AG04450 (cell line): ENCODE measurements around the gene FERMT3. TPM values are rescaled to one million over a fixed set of nuclear protein-coding genes. Genes with fewer than 3 reads are reported as not detected.

ENCODE experiments used
- CTCF ChIA-PET: fragments of 300-600, 350-600 bp; formaldehyde crosslinking; extraction: SDS; loops from one replicate; lab custom pipeline; 2022; ENCODE audit warnings: antibody characterized with exemption, inconsistent platforms; lab: Charles Lee
- POLR2A ChIA-PET: fragments of 350-600 bp; formaldehyde crosslinking; extraction: SDS; loops from one replicate; lab custom pipeline; 2021; ENCODE audit warnings: antibody characterized with exemption, inconsistent platforms; lab: Yijun Ruan, JAX
- DNase-seq: peaks from one replicate; pipeline ENCODE4 v3.0.0-alpha.2; 2011; ENCODE audit warnings: low read depth, low spot score
- H3K27ac ChIP-seq: one replicate; pipeline ENCODE4 v1.5.1; 2012; ENCODE audit warnings: low read depth, low read length, control low read depth
- H3K27me3 ChIP-seq: one replicate; pipeline ENCODE4 v1.6.0; 2012; ENCODE audit warnings: low read length; ENCODE audit not compliant: control insufficient read depth, insufficient read depth
- H3K4me3 ChIP-seq: 2 replicates; pipeline ENCODE4 v1.5.1; 2011; ENCODE audit warnings: mild to moderate bottlenecking, low read depth, low read length, control low read depth
- H3K9me3 ChIP-seq: 2 replicates; pipeline ENCODE4 v1.5.1; 2012; ENCODE audit warnings: low read length; ENCODE audit not compliant: control insufficient read depth, insufficient read depth
- polyA plus RNA-seq: library from polyadenylated mRNA; depleted of rRNA; stranded (reverse); fragments of >200 nt; gene quantifications from 2 replicates; pipeline ENCODE4 v1.2.3, GENCODE V29; 2011
- TF ChIP-seq, protein P1 (sequence below): IDR thresholded peaks from 2 replicates; pipeline ENCODE4 v1.5.1; 2011; ENCODE audit warnings: low read depth, low read length, control low read depth, inconsistent platforms

The FERMT3 gene
- polyA plus RNA-seq, 1 experiment: 0.38 TPM

DNA sequence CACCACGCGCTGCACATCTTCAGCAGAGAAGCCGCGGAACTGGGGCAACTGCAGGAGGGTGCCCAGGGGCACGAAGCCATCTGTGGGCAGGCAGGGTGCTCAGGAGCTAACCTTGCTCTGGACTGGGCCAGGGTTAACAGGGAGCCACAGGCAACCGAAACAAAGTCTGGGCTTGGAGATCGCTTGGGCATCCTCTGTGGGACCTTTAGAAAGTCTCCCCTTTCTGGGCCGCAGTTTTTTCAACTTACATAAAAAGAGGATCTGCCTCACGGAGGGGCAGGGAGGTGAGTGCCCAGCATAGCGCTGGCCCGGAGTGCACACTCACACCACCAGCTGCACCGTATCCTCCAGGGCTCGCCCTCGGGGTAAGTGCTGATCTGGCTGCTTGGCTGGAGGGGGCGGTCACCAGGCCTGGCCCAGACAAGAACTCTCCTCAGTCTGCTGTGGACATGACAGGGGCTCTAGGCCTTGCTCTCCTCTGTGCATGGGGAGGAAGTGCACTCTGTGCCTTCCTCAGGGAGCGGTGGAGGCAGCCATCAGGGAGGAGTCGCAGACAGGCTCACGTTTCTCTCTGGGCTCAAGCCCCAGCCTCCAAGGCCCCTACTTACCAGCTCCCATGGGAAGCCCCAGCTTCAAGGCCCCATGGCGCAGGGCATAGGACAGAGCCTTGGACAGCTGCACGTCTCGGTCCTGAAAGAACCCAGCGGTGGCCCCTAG is 18.5 kb downstream of the FERMT3 start:
- H3K9me3 ChIP-seq: no peaks in the 10 kb centered on the region; the same call in 1 of the 2 replicates
- no peak overlapping the region for H3K27ac ChIP-seq
- ChIA-PET POLR2A (interaction anchor here (0.5 to 2.2 kb wide), 5 partner anchors 8 to 40 kb away, joined by 4 to 8 read pairs (median 6); partner anchors contain the start of gene STIP1), CTCF (interaction anchor here (2.1 to 3.8 kb wide), 2 partner anchors 20 to 76 kb away, joined by 6 to 13 read pairs; partner anchors contain the start of gene CATSPERZ)
- no peak for DNase-seq
- no peaks in the 10 kb centered on the region for H3K27me3 ChIP-seq
- peak overlapping the region; percentile 89 for H3K4me3 ChIP-seq
- TF ChIP-seq, protein P1, sequence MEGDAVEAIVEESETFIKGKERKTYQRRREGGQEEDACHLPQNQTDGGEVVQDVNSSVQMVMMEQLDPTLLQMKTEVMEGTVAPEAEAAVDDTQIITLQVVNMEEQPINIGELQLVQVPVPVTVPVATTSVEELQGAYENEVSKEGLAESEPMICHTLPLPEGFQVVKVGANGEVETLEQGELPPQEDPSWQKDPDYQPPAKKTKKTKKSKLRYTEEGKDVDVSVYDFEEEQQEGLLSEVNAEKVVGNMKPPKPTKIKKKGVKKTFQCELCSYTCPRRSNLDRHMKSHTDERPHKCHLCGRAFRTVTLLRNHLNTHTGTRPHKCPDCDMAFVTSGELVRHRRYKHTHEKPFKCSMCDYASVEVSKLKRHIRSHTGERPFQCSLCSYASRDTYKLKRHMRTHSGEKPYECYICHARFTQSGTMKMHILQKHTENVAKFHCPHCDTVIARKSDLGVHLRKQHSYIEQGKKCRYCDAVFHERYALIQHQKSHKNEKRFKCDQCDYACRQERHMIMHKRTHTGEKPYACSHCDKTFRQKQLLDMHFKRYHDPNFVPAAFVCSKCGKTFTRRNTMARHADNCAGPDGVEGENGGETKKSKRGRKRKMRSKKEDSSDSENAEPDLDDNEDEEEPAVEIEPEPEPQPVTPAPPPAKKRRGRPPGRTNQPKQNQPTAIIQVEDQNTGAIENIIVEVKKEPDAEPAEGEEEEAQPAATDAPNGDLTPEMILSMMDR: no peak

DNA sequence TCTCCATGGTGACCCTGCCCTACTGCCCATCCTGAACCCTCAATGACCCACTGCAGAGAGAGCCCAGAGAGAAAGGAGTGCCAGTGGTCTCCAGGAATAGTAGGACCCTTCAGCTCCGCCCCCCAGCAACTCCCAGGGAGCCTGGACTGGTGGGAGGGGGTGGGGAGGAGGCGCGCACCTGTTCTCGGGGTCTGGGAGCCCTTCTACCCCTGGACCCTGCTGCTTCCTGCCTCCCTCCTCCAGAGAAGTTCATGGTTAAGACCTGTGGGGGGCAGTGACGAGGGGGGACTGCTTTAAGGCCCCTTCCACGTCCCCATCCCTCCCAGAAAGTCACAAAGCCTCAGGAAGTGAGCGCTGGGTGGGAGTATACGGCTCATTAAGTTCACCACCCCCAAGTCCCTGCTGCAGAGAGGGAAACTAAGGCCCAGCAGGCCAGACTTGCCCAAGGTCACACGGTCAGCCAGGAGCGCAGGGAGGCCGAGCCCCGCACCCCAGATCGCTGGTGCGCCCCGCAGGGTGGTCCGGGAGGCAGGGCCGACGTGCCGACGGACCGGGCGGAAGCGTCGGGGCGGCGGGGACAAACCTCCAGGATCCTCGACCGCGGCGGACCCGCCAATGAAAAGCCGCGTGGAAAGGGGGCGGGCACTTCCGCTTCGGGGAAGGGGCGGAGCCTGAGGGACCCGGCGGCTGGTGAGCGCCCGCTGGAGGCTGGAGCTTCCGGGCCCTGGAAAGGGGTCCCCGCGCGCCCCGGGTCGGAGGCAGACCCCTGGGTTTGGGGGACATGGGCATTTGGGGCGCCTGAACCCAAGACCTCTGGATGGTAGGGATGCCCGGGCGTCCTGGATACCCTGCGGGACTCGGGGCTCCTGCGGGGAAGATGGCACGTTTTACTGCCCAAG is 19.3 kb downstream of the FERMT3 start, which contains the start of the genes NUDT22 and TRPT1:
TSS of gene NUDT22 (plus strand) at position 667 of the 899 bp plus-strand sequence. CDS start 379 bp downstream, outside the sequence.
TSS of gene TRPT1 (minus strand) at position 579 of the 899 bp plus-strand sequence. CDS start at position 253, 326 bp downstream.
- Histone ChIP-seq H3K9me3 (no peaks in the 10 kb centered on the region; the same call in 1 of the 2 replicates), H3K4me3 (peak within 1 kb of the TSS; percentile 89), H3K27ac (peak within 1 kb of the TSS; percentile 21), H3K27me3 (no peaks in the 10 kb centered on the region)
- POLR2A ChIA-PET: interaction anchor here (0.6 to 2.2 kb wide), 7 partner anchors 11 to 79 kb away, joined by 3 to 8 read pairs (median 5); partner anchors contain the start of gene STIP1
- peak; percentile 27 for DNase-seq
- CTCF ChIA-PET: interaction anchor here (1.0 to 3.8 kb wide), 3 partner anchors 21 to 78 kb away, joined by 3 to 13 read pairs (median 4); no protein-coding TSS in a partner anchor
- TF ChIP-seq, protein P1: peak; percentile 21

DNA sequence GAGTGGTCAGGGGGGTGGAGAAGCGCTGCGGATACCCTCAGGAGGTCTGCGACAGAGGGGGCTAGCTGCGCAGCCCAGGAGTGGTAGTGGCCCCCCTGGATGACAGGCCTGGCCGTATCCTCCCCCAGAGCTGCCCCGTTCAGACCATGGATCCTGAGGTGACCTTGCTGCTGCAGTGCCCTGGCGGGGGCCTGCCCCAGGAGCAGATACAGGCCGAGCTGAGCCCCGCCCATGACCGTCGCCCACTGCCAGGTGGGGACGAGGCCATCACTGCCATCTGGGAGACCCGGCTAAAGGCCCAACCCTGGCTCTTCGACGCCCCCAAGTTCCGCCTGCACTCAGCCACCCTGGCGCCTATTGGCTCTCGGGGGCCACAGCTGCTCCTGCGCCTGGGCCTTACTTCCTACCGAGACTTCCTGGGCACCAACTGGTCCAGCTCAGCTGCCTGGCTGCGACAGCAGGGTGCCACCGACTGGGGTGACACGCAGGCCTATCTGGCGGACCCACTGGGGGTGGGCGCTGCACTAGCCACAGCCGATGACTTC is 20.1 kb downstream of the FERMT3 start:
- Histone ChIP-seq H3K4me3 (peak overlapping the region; percentile 89), H3K9me3 (no peaks in the 10 kb centered on the region; the same call in 1 of the 2 replicates), H3K27me3 (no peaks in the 10 kb centered on the region), H3K27ac (peak overlapping the region; percentile 21)
- ChIA-PET CTCF (interaction anchor here (1.0 to 3.8 kb wide), 3 partner anchors 22 to 78 kb away, joined by 3 to 13 read pairs (median 4); no protein-coding TSS in a partner anchor), POLR2A (interaction anchor here (0.7 to 2.2 kb wide), 6 partner anchors 8 to 78 kb away, joined by 3 to 8 read pairs (median 4); partner anchors contain the start of gene STIP1)
- TF ChIP-seq, protein P1: no peak
- no peak for DNase-seq

DNA sequence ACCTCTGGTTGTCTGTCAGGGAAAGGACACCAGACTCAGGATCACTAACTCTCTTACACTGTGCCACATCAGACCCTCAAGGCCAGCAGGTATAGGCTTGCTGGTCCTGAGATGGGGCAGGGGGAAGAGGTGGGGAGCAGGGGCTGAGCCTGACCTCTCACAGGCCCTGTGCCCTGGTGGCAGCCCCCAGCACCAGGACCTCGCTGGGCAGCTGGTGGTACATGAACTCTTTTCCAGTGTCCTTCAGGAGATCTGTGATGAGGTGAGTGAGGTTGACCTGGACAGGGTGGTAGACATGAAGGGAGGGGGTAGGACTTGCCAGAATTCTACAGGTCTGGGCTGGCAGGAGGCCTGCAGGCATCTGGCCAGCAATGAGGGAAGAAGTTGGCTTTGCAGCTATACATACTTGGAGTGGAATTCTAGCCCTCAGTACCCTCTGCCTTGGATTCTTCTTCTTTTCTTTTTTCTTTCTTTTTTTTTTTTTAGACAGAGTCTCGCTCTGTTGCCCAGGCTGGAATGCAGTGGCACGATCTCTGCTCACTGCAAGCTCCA is 21.0 kb downstream of the FERMT3 start:
- TF ChIP-seq, protein P1: no peak
- POLR2A ChIA-PET: interaction anchor here (1.6 to 2.2 kb wide), 2 partner anchors 20 to 42 kb away, joined by 5 to 8 read pairs; partner anchors contain the start of gene STIP1
- CTCF ChIA-PET: interaction anchor here (3.8 kb wide), 1 partner anchor 22 kb away, joined by 13 read pairs; no protein-coding TSS in a partner anchor
- H3K27ac ChIP-seq: peak overlapping the region; percentile 2
- H3K27me3 ChIP-seq: no peaks in the 10 kb centered on the region
- H3K4me3 ChIP-seq: peak overlapping the region; percentile 89
- no peak for DNase-seq
- no peaks in the 10 kb centered on the region; the same call in 1 of the 2 replicates for H3K9me3 ChIP-seq
